AG10803 (cell line): ENCODE results near the gene SERPINE1.

Source experiments
- DNase-seq: peaks from one replicate; pipeline ENCODE4 v3.0.0; 2010; ENCODE audit warnings: low read depth
- H3K4me3 ChIP-seq: 2 replicates; pipeline ENCODE4 v1.5.1; 2011; ENCODE audit warnings: mild to moderate bottlenecking, low read length, control low read depth
- TF ChIP-seq, protein P1 (sequence below): conservative IDR thresholded peaks from 2 replicates; pipeline ENCODE4 v1.5.1; 2011; ENCODE audit warnings: mild to moderate bottlenecking, low read length, control low read depth, inconsistent platforms

Gene SERPINE1

GRCh38 chr7:101169838-101170551 is 43.1 kb downstream of the SERPINE1 start:
- DNase-seq = peak; percentile 51
- peak overlapping the region; percentile 27 for H3K4me3 ChIP-seq
- TF ChIP-seq, protein P1, sequence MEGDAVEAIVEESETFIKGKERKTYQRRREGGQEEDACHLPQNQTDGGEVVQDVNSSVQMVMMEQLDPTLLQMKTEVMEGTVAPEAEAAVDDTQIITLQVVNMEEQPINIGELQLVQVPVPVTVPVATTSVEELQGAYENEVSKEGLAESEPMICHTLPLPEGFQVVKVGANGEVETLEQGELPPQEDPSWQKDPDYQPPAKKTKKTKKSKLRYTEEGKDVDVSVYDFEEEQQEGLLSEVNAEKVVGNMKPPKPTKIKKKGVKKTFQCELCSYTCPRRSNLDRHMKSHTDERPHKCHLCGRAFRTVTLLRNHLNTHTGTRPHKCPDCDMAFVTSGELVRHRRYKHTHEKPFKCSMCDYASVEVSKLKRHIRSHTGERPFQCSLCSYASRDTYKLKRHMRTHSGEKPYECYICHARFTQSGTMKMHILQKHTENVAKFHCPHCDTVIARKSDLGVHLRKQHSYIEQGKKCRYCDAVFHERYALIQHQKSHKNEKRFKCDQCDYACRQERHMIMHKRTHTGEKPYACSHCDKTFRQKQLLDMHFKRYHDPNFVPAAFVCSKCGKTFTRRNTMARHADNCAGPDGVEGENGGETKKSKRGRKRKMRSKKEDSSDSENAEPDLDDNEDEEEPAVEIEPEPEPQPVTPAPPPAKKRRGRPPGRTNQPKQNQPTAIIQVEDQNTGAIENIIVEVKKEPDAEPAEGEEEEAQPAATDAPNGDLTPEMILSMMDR = peak; percentile 82

GRCh38 chr7:101170617-101171441 is 43.9 kb downstream of the SERPINE1 start:
- no peak for DNase-seq
- no peak overlapping the region for H3K4me3 ChIP-seq
- TF ChIP-seq, protein P1 = no peak

- no peak for DNase-seq
- TF ChIP-seq, protein P1 = peak; percentile 39
- H3K4me3 ChIP-seq = no peak overlapping the region
Measured at GRCh38 chr7:101171442-101171837, 44.5 kb downstream of the SERPINE1 start.

- TF ChIP-seq, protein P1 = no peak
- H3K4me3 ChIP-seq = no peak overlapping the region
- DNase-seq = no peak
Measured at GRCh38 chr7:101172005-101172853, 45.3 kb downstream of the SERPINE1 start.

GRCh38 chr7:101172854-101173751 is 46.2 kb downstream of the SERPINE1 start:
- DNase-seq = peak; percentile 63
- peak overlapping the region; percentile 20 for H3K4me3 ChIP-seq
- TF ChIP-seq, protein P1 = no peak

DNA sequence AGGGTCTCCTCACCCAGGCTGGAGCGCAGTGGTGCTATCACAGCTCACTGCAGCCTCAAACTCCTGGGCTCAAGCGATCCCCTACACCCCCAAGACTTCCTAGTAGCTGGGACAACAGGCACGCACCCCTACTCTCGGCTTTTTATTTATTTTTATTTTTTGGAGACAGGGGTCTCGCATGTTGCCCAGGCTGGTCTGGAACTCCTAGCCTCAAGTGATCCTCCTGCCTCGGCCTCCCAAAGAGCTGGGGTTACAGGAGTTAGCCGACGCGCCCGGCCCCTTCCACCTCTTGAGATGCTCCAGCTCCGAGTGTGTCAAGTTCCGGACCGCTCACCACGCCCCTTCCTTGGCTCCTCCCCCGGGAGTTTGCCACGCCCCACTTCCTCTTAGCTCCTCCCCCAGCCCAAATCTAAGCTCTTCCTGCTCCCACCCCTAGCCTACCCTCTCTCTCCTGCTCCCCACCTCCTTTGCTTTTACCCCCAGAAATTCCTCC is 46.9 kb downstream of the SERPINE1 start:
- DNase-seq = no peak
- TF ChIP-seq, protein P1 = no peak
- H3K4me3 ChIP-seq = no peak overlapping the region
